H1 (cell line): ENCODE measurements around the gene MKRN2OS. TPM values are rescaled to one million over a fixed set of nuclear protein-coding genes. Genes with fewer than 3 reads are reported as not detected.

Experiments
- NANOG ChIP-seq: IDR thresholded peaks from 2 replicates; pipeline ENCODE4 v1.6.1; 2011; ENCODE audit warnings: low read length, low read depth, mild to moderate bottlenecking, inconsistent platforms; ENCODE audit not compliant: insufficient read depth, poor library complexity, severe bottlenecking
- SIRT6 ChIP-seq: IDR thresholded peaks from one replicate; pipeline ENCODE4 v1.7.1; 2012; ENCODE audit warnings: low read length, inconsistent platforms
- SP4 ChIP-seq: IDR thresholded peaks from 2 replicates; pipeline ENCODE4 v1.6.1; 2012; ENCODE audit warnings: low read length, inconsistent platforms
- polyA plus RNA-seq, 7 experiments: library from polyadenylated mRNA; depleted of rRNA in 3 of 7; stranded (reverse) in 5 of 7; unstranded in 2 of 7; fragments of >200 nt in 5 of 7; fragments of 200-250 nt in 2 of 7; gene quantifications; 1 replicate in 5 of 7; 2 replicates in 1 of 7; 4 replicates in 1 of 7; pipeline versions ENCODE4 v1.2.1 to v1.2.3, GENCODE V29; 2011 to 2013; ENCODE audit warnings: missing spikeins in 2 of 7, mixed read lengths in 2 of 7
- total RNA-seq: library from RNA; stranded (reverse); fragmentation: NEBNext Ultra II Directional; extraction: Animal tissue kit (Norgen Biotek cat#: 25700); gene quantifications from 2 replicates; pipeline ENCODE4 v1.2.1, GENCODE V29; 2021

The MKRN2OS gene
- total and polyA plus RNA-seq, 2 of the 8 experiments (the other 6 are each of a cell fraction or from before 2014, with no cell fraction given): 0.15 to 0.41 TPM

GRCh38 chr3:12568747-12569146 is 23.4 kb upstream of the MKRN2OS start (continued):
- TF ChIP-seq SP4 (no peak), SIRT6 (no peak), NANOG (no peak)
- TF ChIP-seq, all 59 proteins: peak for 0
